GM19463 (cell line): Measurements from ENCODE around the gene RNPC3.

Source experiments
- ATAC-seq: cut with Tn5 transposase; IDR thresholded peaks from one replicate; pipeline ENCODE4 v1.9.1; 2021; ENCODE audit warnings: mild to moderate bottlenecking, moderate library complexity; ENCODE audit not compliant: unreplicated experiment

The RNPC3 gene, protein sequence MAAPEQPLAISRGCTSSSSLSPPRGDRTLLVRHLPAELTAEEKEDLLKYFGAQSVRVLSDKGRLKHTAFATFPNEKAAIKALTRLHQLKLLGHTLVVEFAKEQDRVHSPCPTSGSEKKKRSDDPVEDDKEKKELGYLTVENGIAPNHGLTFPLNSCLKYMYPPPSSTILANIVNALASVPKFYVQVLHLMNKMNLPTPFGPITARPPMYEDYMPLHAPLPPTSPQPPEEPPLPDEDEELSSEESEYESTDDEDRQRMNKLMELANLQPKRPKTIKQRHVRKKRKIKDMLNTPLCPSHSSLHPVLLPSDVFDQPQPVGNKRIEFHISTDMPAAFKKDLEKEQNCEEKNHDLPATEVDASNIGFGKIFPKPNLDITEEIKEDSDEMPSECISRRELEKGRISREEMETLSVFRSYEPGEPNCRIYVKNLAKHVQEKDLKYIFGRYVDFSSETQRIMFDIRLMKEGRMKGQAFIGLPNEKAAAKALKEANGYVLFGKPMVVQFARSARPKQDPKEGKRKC

DNA sequence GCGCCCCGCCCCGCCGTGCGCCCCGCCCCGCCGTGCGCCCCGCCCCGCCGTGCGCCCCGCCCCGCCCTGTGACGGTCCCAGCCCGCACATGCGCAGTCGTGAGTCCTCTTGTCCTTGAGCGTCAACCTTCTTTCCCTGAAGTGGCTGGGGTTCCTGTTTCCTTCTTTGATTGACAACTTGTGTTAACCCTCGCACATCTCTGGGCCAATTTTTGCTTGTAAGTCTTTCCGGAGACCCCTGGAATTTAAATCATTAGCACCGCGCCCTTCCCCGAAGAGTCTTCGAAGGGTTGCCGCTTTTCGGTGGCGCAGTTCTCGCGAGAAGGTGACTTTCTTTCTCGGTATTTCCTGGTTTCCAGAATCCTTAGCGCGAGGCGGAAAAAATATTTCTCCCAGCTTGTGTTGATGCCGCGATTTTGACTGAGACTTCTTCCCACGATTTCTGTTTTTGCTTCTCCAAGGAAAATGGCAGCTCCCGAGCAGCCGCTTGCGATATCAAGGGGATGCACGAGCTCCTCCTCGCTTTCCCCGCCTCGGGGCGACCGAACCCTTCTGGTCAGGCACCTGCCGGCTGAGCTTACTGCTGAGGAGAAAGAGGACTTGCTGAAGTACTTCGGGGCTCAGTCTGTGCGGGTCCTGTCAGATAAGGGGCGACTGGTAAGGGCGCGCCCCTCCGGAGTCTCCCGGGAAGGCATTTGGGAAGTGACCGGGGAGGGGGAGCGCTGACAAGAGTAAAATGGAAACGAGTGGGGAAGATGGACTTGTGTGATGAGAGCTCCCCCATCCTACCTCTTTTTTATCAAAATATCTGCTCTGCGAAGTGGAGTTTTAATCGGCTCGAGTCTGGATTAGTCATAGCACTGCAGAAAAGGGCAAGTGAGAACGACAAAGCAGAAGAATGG, at the start of gene RNPC3:
Gene RNPC3, plus strand, starts transcription at position 93 of the 901 bp plus-strand sequence. Its CDS starts 372 bp downstream, at position 465.
- ATAC-seq = peak; percentile 72

DNA sequence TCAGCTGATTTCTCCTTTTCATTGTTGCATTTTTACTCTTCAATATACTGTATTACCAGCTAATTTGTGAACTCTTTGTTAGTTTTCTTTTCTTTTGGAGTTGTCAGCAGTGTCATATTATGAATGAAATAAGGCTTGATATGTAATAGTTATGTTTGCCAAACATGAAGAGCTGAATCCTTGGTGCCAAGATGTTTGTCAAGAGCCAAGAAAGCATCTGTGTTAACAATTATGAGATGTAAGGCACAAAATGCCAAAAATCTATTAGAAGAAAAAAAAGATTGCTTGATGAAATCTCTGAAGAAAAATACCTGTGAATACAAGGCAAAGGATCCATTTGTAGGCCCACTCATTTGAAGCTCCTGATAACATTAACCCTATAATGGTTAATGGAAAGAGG, 48.4 kb upstream of the RNPC3 start:
- ATAC-seq = no peak

DNA sequence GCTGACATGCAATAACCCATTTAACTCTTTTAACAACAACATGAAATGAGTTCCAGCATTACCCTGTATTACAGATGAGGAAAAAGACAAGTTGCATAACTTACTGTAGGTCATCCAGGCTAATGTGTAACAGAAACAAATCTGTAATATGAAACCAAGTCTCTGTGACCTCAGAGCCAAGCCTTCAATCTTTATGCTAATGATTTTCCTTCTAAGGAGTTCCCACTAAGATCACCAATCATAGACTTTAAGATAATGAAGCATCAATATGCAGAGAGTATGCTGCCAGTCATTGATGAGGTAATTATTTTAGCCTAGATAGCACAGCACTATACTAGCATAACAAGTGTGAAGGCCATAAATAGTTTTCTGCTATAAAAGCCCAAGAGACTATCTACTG, 35.6 kb upstream of the RNPC3 start:
- ATAC-seq = peak; percentile 82

DNA sequence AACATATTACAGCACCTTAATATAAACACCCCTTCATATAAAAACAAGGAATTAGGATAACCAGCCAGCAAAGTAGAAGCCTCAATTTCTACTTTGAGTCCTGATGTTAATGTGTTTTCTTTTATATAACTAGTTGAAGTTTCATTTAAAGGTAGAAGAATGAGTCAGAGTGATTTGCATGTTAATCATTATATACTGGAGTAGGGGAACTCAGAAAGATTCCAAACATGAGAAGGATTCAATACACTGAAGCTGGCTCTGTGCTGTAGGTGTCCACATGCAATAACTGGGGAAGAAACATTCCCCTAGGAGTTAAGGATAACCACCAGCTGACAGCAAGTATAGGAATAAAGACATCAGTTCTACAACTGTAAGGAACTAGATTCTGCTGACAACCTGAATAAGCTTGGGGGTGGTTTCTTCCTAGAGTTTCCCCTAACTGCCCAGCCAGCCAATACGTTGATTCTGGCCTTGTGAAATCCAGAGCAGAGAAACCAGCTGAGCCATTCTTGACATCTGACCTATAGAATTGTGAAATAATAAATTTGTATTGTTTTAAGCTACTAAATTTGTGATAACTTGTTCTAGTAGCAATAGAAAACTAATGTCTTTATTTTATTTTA, 33.4 kb upstream of the RNPC3 start:
- ATAC-seq = peak; percentile 51

DNA sequence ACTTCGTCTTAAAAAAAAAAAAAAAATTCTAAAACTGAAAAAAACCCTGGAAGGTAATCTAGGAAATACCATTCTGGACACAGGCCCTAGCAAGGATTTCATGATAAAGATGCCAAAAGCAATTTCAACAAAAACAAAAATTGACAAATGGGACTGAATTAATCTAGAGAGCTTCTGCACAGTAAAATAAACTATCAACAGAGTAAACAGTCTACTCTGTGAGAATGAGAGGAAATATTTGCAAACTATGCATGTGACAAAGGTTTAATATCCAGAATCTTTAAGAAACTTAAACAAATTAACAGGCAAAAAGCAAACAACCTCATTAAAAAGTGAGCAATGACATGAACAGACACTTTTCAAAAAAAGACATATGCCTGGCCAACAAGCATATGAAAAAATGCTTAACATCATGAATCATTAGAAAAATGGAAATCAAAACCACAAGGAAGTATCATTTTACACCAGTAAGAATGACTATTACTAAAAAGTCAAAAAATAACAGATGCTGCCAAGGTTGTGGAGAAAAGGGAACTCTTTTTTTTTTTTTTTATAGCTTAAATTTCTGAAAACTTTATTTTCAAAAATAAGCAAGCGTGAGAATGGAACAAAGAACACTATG, 29.4 kb upstream of the RNPC3 start:
- no peak for ATAC-seq

DNA sequence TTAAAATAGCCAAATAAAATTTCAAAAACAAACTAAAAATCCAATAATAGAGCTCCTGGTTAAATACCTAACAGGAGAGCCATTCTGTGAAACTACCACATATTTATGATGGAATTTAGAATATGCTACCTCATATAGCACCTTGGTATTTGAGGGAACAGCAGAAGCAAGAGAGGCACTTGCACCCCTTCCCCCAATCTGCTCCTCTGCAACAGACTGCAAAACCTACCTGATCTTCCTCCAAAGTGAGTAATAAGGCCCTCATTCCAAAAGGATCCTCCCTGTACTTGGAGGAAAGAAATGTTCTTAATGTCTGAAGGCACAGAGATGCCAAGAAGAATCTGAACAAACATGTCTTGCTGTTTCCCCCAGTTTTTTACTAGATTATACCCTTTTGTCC, 28.1 kb upstream of the RNPC3 start:
- no peak for ATAC-seq

DNA sequence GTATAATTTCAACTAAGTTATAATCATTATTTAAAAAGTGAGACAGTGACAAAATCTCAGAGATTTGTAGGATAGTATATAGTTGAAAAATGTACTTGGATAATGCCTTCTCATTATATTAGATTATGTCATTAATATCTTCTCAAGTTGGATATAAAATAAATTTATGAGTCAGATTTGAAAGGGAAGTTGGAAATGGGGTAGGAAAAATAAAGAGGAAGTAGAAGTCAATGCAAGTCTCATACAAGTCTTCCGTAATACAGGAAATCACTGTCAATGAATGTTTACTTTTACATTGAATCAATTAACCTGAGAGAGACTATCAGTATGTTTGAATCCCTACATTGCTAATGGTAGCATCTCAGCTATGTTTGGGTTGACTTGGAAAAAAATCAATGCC, 16.2 kb upstream of the RNPC3 start:
- no peak for ATAC-seq

DNA sequence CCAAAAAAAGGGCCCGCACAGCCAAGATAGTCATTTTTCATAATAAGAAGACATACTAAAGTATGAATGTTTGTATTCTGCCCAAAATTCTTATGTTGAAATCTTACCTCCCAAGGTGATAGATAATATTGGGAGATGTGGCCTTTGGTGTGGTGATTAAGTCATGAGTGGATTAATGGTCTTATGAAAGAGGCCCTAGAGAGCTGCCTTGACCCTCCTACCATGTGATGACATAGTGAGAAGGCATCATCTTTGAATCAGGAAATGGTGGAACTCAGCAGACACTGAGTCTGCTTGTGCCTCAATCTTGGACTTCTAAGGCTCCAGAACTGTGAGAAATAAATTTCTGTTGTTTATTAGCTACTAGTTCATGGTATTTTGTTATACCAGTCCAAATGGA, 11.8 kb upstream of the RNPC3 start:
- ATAC-seq = no peak

DNA sequence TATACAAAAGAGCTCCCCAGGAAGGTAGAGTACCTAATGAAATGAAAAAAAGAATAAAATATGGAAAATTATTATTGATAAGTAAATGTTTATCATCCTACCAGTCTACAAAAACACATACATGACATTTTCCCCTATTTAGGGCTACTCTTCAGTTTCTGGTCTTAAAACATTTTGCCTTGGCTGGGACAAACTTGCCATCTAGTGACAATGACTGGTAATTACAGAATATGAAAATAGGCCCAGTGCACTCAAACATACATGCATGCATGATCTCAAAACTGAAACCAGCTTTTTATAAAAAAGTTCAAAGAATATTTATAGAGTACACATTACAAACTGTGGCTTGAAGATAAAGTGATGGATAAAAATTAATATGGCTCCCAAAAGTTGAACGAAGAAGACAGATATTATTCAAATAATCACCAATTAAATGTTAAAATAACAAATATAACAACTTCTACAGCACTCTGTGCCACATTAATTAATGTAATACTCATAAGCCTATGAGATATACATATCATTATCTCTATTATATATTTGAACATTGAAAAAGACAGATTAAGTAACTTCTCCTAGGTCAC, 10.5 kb upstream of the RNPC3 start:
- peak; percentile 65 for ATAC-seq

DNA sequence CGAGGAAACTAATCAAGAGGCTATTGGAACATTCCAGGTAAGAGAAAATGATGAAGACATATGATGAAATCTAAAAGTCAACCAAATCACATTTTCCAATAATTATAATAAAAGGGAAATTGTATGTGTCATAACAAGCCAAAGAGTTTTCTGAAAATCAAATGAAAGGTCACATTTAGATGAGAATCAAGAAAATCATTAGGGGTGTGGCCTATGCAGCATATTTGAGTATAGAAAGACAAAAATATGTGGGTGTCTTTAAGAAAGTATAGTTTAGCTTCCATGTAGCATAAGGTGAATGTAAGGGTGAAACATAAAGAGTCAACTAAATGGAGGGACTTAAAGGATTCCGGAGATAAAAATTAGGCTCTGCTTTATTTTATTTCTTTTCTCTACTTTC, 9.2 kb upstream of the RNPC3 start:
- ATAC-seq = no peak

DNA sequence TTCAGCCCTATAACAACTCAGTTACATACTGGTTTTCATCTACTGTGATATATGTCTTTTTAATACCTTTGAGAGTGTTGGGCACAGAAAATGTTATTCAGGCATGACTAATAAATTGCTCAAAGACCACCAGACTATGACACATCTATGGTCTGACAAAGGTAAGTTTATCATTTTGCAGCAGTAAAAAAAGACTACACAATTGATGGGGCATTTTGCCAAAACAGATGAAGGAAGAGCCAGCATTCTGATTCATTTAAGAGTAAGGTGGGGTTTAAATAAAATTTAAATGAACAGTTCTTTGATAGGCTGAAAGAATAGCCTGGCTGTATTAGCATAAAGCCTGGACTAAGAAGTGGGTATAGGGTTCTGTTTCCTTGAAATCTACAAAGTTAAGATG, 8.8 kb upstream of the RNPC3 start:
- no peak for ATAC-seq

DNA sequence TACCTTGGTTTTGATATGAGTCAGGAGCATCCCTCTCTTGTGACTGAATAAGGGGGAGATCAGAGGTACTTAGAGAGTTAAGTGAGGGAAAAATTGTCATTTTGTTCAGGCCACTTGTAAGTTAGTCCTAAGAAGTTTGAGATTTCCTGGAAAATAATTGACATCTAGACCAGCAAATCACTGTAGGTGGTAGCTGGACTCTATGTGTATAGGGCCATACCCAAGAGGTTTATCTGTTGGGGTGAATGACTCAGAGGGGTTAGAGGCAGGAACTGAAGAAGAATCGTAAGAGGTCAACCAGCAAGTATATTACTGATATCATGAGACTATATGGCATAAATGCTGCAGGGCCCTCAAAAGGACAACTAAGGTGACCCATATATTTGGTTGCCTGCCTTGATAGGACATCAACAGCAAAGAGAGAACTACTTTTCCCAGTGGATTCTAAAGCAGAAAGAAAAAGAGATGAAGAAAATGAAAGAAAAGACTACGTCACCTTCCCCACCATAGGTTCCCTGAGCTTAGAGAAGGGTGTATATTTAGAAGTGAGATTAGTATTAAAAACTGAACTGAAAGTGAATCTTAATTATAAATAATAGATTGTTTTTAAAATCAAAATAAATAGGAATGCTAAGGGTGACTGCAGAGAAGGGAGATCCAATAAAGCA, 8.0 kb upstream of the RNPC3 start:
- ATAC-seq = peak; percentile 86

DNA sequence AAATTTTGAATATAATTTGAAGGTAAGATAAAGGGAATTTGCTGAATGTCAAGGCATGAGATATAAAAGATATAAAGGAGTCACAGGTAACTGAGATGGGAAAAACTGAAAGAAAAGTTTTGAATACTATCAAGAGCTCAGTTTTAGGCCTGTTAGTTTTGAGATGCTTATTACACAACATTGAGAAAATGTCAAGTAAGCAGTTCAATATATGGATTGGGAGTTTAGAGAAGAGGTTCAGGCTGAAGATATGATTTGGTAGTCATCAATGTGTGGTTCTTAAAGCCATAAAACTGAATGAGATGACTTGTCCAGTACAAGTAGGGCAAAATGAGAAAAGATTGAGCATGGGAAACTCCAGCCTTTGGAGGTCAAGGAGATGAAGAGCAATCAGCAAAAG, 4.7 kb upstream of the RNPC3 start:
- ATAC-seq = no peak

DNA sequence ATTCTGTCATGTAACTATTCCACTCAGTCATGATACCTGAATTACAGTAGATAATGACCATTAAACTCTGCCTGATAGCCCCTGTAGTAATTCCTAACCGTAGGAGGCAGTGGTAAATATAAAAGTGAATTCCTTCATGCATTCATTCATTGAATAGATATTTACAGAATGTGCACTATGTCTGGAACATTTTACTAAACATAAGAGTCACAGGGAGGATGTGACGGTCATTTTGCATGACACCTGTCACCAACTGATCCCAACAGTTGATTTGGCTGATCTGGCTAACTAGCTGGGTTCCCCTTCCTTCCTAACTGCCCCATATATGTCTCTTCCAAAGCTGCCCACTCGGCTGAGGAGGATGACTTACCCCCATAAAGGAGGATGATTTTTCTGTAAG, 2.2 kb upstream of the RNPC3 start:
- ATAC-seq = no peak

DNA sequence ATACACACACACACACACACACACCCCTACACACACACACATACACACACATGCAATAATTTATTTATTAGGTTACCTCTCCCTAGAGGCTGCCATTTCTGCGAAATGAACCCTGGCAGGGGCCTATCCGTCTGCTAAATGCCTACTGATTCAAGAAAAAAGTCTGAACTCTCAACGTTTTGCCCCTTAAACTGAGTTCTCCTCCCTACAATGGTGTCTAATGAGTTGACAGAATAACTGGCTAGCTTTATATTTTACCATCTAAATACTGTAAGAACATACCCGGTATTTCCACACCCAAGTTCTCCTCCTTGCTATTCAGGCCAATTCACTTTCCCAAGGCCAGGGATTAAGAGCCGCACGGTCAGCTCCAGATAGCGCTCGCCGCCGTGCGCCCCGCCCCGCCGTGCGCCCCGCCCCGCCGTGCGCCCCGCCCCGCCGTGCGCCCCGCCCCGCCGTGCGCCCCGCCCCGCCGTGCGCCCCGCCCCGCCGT, 339 bp upstream of the RNPC3 start:
- peak; percentile 53 for ATAC-seq

DNA sequence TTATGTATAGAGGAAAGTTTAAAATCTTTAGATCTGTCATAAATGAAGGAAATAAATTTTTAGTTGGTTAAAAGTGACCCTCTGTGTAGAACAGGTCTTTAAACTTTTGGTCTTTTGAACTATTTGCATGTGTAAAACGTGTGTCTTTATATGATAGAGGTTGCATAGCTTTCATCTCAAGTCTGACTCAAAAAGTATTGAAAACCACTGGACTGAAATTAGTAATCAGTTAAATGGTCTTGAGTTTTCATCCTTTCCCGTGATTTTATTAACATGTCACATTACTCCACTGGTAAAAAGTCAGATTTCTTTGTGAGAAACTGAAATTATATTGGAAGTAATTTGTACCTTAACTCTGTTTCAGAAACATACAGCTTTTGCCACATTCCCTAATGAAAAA, 1.8 kb downstream of the RNPC3 start:
- no peak for ATAC-seq

DNA sequence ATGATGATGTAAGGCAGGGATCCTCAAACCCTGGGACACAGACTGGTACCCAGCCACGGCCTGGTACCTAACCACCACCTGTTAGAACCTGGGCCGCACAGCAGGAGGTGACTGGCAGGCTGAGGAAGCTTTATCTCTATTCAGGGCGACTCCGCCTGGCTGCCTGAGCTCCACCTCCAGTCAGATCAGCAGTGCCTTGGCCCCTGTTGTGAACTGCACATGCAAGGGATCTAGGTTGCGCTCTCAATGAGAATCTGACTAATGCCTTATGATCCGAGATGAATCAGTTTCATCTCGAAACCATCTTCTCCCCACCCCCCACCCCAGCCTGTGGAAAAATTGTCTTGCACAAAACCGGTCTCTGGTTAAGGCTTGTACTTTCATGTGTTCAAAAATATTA, 4.2 kb downstream of the RNPC3 start:
- no peak for ATAC-seq

DNA sequence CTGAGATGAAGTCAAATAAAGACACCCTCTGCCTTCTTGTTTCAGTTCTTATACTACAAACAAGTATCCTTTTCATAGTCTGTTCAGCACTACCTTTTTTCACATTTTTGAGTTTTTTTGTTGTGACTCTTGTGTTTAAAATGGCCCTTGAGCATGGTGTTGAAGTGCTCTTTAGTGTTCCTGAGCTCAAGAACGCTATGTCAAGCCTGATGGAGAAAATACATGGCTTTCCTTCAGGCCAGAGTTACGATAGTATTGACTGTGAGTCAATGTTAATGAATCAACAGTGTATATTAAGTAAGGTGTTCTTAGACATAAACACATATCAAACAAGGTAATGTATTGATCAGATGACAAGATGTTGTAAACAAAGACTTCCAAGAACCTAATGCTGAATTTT, 12.7 kb downstream of the RNPC3 start:
- no peak for ATAC-seq

DNA sequence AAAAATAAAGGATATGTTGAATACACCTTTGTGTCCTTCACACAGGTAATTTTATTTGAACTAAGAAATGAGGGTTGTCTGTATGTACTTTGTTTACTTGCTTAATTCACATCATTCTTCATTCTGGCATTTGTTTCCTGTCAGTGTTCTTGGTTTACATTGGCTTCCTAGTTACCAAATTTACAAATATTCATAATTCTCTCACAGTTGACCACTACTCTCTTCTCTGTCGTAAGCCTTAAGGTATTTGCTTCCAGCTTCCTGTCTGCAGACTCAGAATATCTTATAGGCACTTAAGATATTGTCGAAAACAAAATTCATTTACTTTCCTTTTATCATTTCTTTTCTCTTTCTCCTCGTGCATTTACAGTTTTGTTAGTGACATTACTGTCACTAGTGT, 15.9 kb downstream of the RNPC3 start:
- ATAC-seq = no peak

DNA sequence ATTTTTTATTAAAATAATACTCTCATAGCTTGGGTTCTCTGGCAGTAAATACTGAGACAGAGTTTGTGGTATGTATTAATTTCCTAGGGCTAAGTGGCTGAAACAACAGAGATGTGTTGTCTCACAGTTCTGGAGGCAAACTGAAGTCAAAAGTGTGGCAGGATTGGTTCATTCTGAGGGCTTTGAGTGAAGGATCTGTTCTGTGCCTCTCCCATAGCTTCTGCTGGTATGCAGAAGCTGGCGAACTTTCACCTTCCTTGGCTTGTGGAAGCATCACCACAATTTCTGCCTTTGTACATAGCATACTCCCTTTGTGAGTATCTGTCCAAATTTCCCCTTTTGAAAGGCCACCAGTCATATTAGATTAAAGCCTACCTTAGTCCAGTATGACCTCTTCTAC, 21.0 kb downstream of the RNPC3 start:
- no peak for ATAC-seq
